B cell (primary cell): Measurements from ENCODE around the gene LILRB3. TPM values are rescaled to one million over a fixed set of nuclear protein-coding genes. Genes with fewer than 3 reads are reported as not detected.

Experiments used
- ATAC-seq: fragments of 200-7000 bp; cut with Tn5 transposase; one replicate; pipeline ENCODE4 v1.10.0; 2021; ENCODE audit warnings: low read depth, mild to moderate bottlenecking, moderate number of reproducible peaks, moderate library complexity
- CTCF ChIA-PET: fragments of 350-600 bp; sonication (Branson Sonifier 250); formaldehyde crosslinking; loops from one replicate; lab custom pipeline; 2021; ENCODE audit warnings: antibody characterized with exemption, inconsistent platforms; lab: Charles Lee
- POLR2A ChIA-PET: fragments of 350-600 bp; sonication (Branson Sonifier 250); formaldehyde crosslinking; loops from one replicate; lab custom pipeline; 2021; ENCODE audit warnings: antibody characterized with exemption; lab: Charles Lee
- DNase-seq: peaks from one replicate; pipeline ENCODE4 v3.0.0; 2013
- H2AFZ ChIP-seq: 2 replicates; pipeline ENCODE4 v1.6.1; 2012; ENCODE audit warnings: mild to moderate bottlenecking, low read depth, low read length; ENCODE audit not compliant: insufficient read depth, poor library complexity, severe bottlenecking
- H3K27ac ChIP-seq, 2 donors: 1 replicate in 1 of 2; 2 replicates in 1 of 2; pipeline ENCODE4 v1.5.1; 2012 to 2013; ENCODE audit warnings: low read length in 2 of 2, mild to moderate bottlenecking in 2 of 2, moderate library complexity in 1 of 2
- H3K27me3 ChIP-seq, 4 experiments: fragments of 200-600 bp in 1 of 4; sonication (generic) in 1 of 4; replicated peaks in 1 of 4; 1 replicate in 2 of 4; 2 replicates in 2 of 4; pipeline versions ENCODE4 v1.6.1 to v1.7.0; 2013 to 2016; ENCODE audit warnings: low read length in 3 of 4, mild to moderate bottlenecking in 2 of 4, mixed read lengths in 1 of 4, moderate library complexity in 1 of 4; ENCODE audit not compliant: insufficient read depth in 4 of 4, control insufficient read depth in 3 of 4; ENCODE audit errors: control extremely low read depth in 1 of 4
- H3K36me3 ChIP-seq, 2 experiments: replicated peaks in 1 of 2; 1 replicate in 1 of 2; 2 replicates in 1 of 2; pipeline versions ENCODE4 v1.6.1 to v1.7.1; 2013; ENCODE audit warnings: low read length in 1 of 2; ENCODE audit not compliant: insufficient read depth in 2 of 2, control insufficient read depth in 1 of 2; ENCODE audit errors: control extremely low read depth in 1 of 2, extremely low read depth in 1 of 2
- H3K4me1 ChIP-seq, 2 donors: fragments of 200-600 bp in 1 of 2; sonication (generic) in 1 of 2; 1 replicate in 1 of 2; 2 replicates in 1 of 2; pipeline versions ENCODE4 v1.5.1 to v1.6.1; 2013 to 2017; ENCODE audit warnings: low read length in 2 of 2; ENCODE audit not compliant: control insufficient read depth in 2 of 2, insufficient read depth in 2 of 2
- H3K4me2 ChIP-seq: replicated peaks from 2 replicates; pipeline ENCODE3; 2012; ENCODE audit warnings: mild to moderate bottlenecking, low read depth, low read length; ENCODE audit not compliant: poor library complexity, severe bottlenecking
- H3K4me3 ChIP-seq, 5 experiments: fragments of 200-600 bp in 1 of 5; sonication (generic) in 1 of 5; 1 replicate in 3 of 5; 2 replicates in 2 of 5; pipeline versions ENCODE4 v1.5.1 to v1.7.0; 2011 to 2016; ENCODE audit warnings: low read length in 4 of 5, mild to moderate bottlenecking in 4 of 5, low read depth in 2 of 5, control low read depth in 1 of 5, moderate library complexity in 1 of 5; ENCODE audit not compliant: insufficient read depth in 1 of 5; ENCODE audit errors: control extremely low read depth in 1 of 5, extremely low read depth in 1 of 5
- H3K79me2 ChIP-seq: fragments of 200-600 bp; sonication (generic); one replicate; pipeline ENCODE4 v1.6.0; 2016; ENCODE audit warnings: low read length; ENCODE audit not compliant: control insufficient read depth, insufficient read depth
- H3K9ac ChIP-seq: fragments of 200-600 bp; sonication (generic); 2 replicates; pipeline ENCODE4 v1.6.1; 2017; ENCODE audit warnings: mild to moderate bottlenecking, low read length, moderate library complexity
- H3K9me3 ChIP-seq, 3 donors: one replicate each; pipeline versions ENCODE4 v1.6.1 to v1.7.1; 2013; ENCODE audit warnings: low read length in 2 of 3; ENCODE audit not compliant: control insufficient read depth in 2 of 3, insufficient read depth in 1 of 3; ENCODE audit errors: control extremely low read depth in 1 of 3
- H4K20me1 ChIP-seq: 2 replicates; pipeline ENCODE4 v1.6.0; 2012; ENCODE audit warnings: mild to moderate bottlenecking, low read length; ENCODE audit not compliant: insufficient read depth, control insufficient read depth, poor library complexity, severe bottlenecking
- H3K27ac Mint-ChIP-seq: one replicate; pipeline ENCODE4 v1.8.0; 2021; ENCODE audit warnings: mixed read lengths
- H3K27me3 Mint-ChIP-seq: one replicate; pipeline ENCODE4 v1.8.0; 2021; ENCODE audit warnings: mixed read lengths
- H3K4me1 Mint-ChIP-seq: one replicate; pipeline ENCODE4 v1.8.0; 2021; ENCODE audit warnings: mixed read lengths
- H3K4me3 Mint-ChIP-seq: one replicate; pipeline ENCODE4 v1.8.0; 2021; ENCODE audit warnings: mixed read lengths
- H3K9me3 Mint-ChIP-seq: one replicate; pipeline ENCODE4 v1.8.0; 2022; ENCODE audit warnings: mixed read lengths; ENCODE audit not compliant: insufficient read depth
- EZH2 ChIP-seq: IDR thresholded peaks from 2 replicates; pipeline ENCODE4 v1.6.1; 2012; ENCODE audit warnings: borderline replicate concordance, low read depth, mild to moderate bottlenecking, moderate library complexity, low read length; ENCODE audit not compliant: insufficient read depth, poor library complexity, severe bottlenecking
- WGBS: methylation state at CpG from one replicate; pipeline ENCODE4 v1.1.5; 2013; ENCODE audit warnings: missing lambda C conversion rate; ENCODE audit not compliant: insufficient coverage; 5-methylcytosine and 5-hydroxymethylcytosine counted together
- intact Hi-C: fragments of 100-400 bp; cut with micrococcal nuclease; formaldehyde crosslinking; loops from one replicate; pipeline ENCODE4 v1.10.0; 2022
- polyA plus RNA-seq: library from polyadenylated mRNA; depleted of rRNA; stranded (reverse); fragments of >200 nt; gene quantifications from 2 replicates; pipeline ENCODE4 v1.2.3, GENCODE V29; 2012
- total RNA-seq, 2 donors: library from RNA; stranded (reverse); fragments of 120-200 nt in 1 of 2; gene quantifications; 1 replicate in 1 of 2; 2 replicates in 1 of 2; pipeline versions ENCODE4 v1.2.3 to v1.2.4, GENCODE V29; 2013 to 2022
- TF ChIP-seq, protein P1 (sequence below): fragments of 200-600 bp; IDR thresholded peaks from one replicate; pipeline ENCODE4 v1.8.0; 2022; ENCODE audit warnings: antibody characterized with exemption, mild to moderate bottlenecking

LILRB3 gene
- total and polyA plus RNA-seq, 2 donors (not counting 1 experiment from before 2014, with no cell fraction given) = 0.25 to 2.3 TPM

DNA sequence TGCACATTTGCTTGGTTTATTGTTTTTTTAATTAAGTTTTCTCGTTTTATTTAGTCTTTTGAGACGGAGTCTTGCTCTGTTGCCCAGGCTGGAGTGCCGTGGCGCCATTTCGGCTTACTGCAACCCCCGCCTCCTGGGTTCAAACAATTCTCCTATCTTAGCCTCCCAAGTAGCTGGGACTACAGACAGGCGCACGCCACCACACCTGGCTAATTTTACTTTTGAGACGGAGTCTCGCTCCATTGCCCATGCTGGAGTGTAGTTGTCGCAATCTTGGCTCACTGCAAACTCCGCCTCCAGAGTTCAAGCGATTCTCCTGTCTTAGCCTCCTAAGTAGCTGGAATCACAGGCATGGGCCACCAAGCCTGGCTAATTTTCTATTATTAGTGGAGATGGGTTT is 20.8 kb downstream of the LILRB3 start:
- intact Hi-C loops = loop anchor here (1.0 to 5.0 kb wide), 3 partner anchors 40 to 1475 kb away; partner anchors contain the start of genes EPN1 and LENG8
- H3K9me3 Mint-ChIP-seq = no peaks in the 10 kb centered on the region
- H3K4me1 Mint-ChIP-seq = peaks cover 59% of the 10 kb centered on the region
- Histone ChIP-seq H3K4me2 (peak overlapping the region; percentile 88), H3K4me3 (peak overlapping the region; percentile 64 to 100 (median 95)), H3K36me3 (peaks cover 7 to 58% of the 10 kb centered on the region in 2 experiments), H3K27me3 (no peaks in the 10 kb centered on the region), H3K9me3 (no peaks in the 10 kb centered on the region), H4K20me1 (peaks cover 61% of the 10 kb centered on the region), H3K27ac (peak overlapping the region in 1 of 2 donors; percentile 95), H3K79me2 (peaks cover 67% of the 10 kb centered on the region), H3K9ac (peak overlapping the region; percentile 96), H2AFZ (no peak overlapping the region), H3K4me1 (peaks cover 38 to 54% of the 10 kb centered on the region in 2 donors)
- ATAC-seq = no peak
- no peaks in the 10 kb centered on the region for H3K27me3 Mint-ChIP-seq
- POLR2A ChIA-PET = interaction anchor here (1.0 to 4.8 kb wide), 3 partner anchors 12 to 245 kb away, joined by 4 to 73 read pairs (median 11); partner anchors contain the start of genes LENG1, MBOAT7 and TSEN34
- WGBS = 63% methylated on average over 6 of the region's 13 CpGs
- peak overlapping the region; percentile 96 for H3K4me3 Mint-ChIP-seq
- no peak for TF ChIP-seq EZH2
- TF ChIP-seq, protein P1, sequence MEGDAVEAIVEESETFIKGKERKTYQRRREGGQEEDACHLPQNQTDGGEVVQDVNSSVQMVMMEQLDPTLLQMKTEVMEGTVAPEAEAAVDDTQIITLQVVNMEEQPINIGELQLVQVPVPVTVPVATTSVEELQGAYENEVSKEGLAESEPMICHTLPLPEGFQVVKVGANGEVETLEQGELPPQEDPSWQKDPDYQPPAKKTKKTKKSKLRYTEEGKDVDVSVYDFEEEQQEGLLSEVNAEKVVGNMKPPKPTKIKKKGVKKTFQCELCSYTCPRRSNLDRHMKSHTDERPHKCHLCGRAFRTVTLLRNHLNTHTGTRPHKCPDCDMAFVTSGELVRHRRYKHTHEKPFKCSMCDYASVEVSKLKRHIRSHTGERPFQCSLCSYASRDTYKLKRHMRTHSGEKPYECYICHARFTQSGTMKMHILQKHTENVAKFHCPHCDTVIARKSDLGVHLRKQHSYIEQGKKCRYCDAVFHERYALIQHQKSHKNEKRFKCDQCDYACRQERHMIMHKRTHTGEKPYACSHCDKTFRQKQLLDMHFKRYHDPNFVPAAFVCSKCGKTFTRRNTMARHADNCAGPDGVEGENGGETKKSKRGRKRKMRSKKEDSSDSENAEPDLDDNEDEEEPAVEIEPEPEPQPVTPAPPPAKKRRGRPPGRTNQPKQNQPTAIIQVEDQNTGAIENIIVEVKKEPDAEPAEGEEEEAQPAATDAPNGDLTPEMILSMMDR = no peak
- H3K27ac Mint-ChIP-seq = peak overlapping the region; percentile 98
- peak; percentile 30 for DNase-seq
- CTCF ChIA-PET = interaction anchor here (4.9 kb wide), 1 partner anchor 12 kb away, joined by 30 read pairs; the partner anchor contains the start of genes MBOAT7 and TSEN34

DNA sequence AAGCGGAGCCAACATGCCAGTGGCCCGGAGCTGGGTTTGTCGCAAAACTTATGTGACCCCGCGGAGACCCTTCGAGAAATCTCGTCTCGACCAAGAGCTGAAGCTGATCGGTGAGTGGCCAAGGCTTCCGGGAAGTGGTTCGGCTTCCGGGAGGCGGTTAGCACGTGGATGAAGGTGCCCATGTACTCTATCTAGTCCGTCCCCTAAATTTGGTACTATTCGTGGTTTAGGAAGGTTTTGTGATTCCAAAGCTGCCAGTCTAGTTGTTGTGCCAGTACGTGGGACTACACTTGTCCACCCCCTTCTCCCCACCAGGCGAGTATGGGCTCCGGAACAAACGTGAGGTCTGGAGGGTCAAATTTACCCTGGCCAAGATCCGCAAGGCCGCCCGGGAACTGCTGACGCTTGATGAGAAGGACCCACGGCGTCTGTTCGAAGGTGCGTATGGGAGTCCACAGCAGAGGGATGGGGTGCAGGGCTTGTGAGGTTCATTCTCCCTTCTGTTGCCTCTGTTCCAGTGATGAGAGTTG is 21.6 kb downstream of the LILRB3 start:
- no peak for ATAC-seq
- Histone ChIP-seq H3K9me3 (no peaks in the 10 kb centered on the region), H2AFZ (peak overlapping the region; percentile 85), H3K4me2 (peak overlapping the region; percentile 88), H3K27me3 (no peaks in the 10 kb centered on the region), H3K9ac (peak overlapping the region; percentile 96), H3K36me3 (peaks cover 7 to 51% of the 10 kb centered on the region in 2 experiments), H3K79me2 (peaks cover 60% of the 10 kb centered on the region), H3K4me3 (peak overlapping the region; percentile 64 to 100 (median 95)), H4K20me1 (peaks cover 54% of the 10 kb centered on the region), H3K4me1 (peaks cover 38 to 47% of the 10 kb centered on the region in 2 donors), H3K27ac (peak overlapping the region; percentile 75 to 95)
- 2% methylated on average over 18 of the region's 28 CpGs for WGBS
- H3K4me3 Mint-ChIP-seq = peak overlapping the region; percentile 96
- no peaks in the 10 kb centered on the region for H3K27me3 Mint-ChIP-seq
- no peak for DNase-seq
- no peaks in the 10 kb centered on the region for H3K9me3 Mint-ChIP-seq
- intact Hi-C loops = loop anchor here (1.0 to 5.0 kb wide), 3 partner anchors 39 to 1476 kb away; partner anchors contain the start of genes EPN1 and LENG8
- H3K4me1 Mint-ChIP-seq = peaks cover 55% of the 10 kb centered on the region
- CTCF ChIA-PET = interaction anchor here (0.6 to 4.9 kb wide), 3 partner anchors 12 to 805 kb away, joined by 3 to 30 read pairs (median 3); partner anchors contain the start of genes MBOAT7 and TSEN34
- TF ChIP-seq EZH2 = no peak
- TF ChIP-seq, protein P1 = no peak
- POLR2A ChIA-PET = interaction anchor here (0.7 to 4.8 kb wide), 5 partner anchors 11 to 188 kb away, joined by 4 to 73 read pairs (median 5); partner anchors contain the start of genes LENG1, MBOAT7, PRPF31 and TFPT
- peak overlapping the region; percentile 98 for H3K27ac Mint-ChIP-seq
